CD4-positive, alpha-beta T cell treated with Interleukin-10 for 1 hour (primary cell): ENCODE results near the gene PDGFA.

Experiments used
- DNase-seq: peaks from one replicate; pipeline ENCODE4 v3.0.0-alpha.2; 2020

PDGFA gene

GRCh38 chr7:534075-534474 is 14.4 kb upstream of the PDGFA start:
- no peak for DNase-seq

- no peak for DNase-seq
Measured at GRCh38 chr7:533266-533665, 13.6 kb upstream of the PDGFA start.

- no peak for DNase-seq
Measured at GRCh38 chr7:532379-533143, 12.9 kb upstream of the PDGFA start.

- DNase-seq: no peak
Measured at GRCh38 chr7:531777-532176, 12.1 kb upstream of the PDGFA start.

- no peak for DNase-seq
Measured at GRCh38 chr7:528451-528850, 8.8 kb upstream of the PDGFA start.

GRCh38 chr7:527723-528122 is 8.1 kb upstream of the PDGFA start:
- no peak for DNase-seq

GRCh38 chr7:526460-527034 is 6.9 kb upstream of the PDGFA start:
- DNase-seq: no peak

- DNase-seq: no peak
Measured at GRCh38 chr7:525740-526139, 6.1 kb upstream of the PDGFA start.

GRCh38 chr7:524800-525199 is 5.2 kb upstream of the PDGFA start:
- DNase-seq: no peak

GRCh38 chr7:523347-524336 is 4.0 kb upstream of the PDGFA start:
- DNase-seq: no peak

- no peak for DNase-seq
Measured at GRCh38 chr7:522951-523314, 3.3 kb upstream of the PDGFA start.

GRCh38 chr7:522071-522950 is 2.7 kb upstream of the PDGFA start:
- peak; percentile 28 for DNase-seq

- peak; percentile 39 for DNase-seq
Measured at GRCh38 chr7:521221-522070, 1.8 kb upstream of the PDGFA start.

- no peak for DNase-seq
Measured at GRCh38 chr7:520503-521161, 986 bp upstream of the PDGFA start.

- peak; percentile 32 for DNase-seq
Measured at GRCh38 chr7:518630-519483, 789 bp downstream of the PDGFA start.

GRCh38 chr7:517774-518629 is 1.6 kb downstream of the PDGFA start:
- DNase-seq: no peak

- DNase-seq: no peak
Measured at GRCh38 chr7:516606-517456, 2.8 kb downstream of the PDGFA start.

- DNase-seq: no peak
Measured at GRCh38 chr7:516216-516605, 3.4 kb downstream of the PDGFA start.
